ENCODE results near the gene PSAP.

Gene PSAP

DNA sequence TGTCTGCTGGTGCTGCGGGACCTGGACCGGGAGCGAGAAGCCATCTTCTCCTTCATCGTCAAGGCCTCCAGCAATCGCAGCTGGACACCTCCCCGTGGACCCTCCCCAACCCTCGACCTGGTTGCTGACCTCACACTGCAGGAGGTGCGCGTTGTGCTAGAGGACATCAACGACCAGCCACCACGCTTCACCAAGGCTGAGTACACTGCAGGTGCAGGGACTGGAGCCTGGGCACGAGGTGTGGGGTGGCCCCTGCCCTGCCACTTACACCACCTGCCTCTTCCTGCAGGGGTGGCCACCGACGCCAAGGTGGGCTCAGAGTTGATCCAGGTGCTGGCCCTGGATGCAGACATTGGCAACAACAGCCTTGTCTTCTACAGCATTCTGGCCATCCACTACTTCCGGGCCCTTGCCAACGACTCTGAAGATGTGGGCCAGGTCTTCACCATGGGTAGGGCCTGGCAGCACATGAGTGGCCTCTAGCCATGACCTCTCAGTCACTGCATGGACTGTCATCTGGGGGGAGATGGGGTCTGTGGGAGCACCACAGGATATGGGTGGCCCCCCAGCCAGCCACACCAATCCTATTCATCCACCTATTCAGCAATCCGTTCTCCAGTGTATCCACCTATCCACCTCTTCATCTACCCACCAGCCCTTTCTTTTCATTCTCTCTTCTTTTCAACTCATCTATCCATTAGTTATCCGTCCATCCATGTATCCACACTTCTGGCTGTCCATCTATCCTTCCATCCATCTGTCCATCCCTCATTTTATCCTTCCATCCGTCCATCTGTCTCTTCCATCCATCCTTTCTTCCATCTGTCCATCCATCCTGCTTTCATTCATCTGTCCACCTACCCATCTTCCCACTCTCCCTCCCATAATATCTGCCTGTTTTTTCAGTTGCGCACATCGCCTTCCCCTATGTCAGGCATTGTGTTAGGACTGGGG is 43.2 kb downstream of the PSAP start:
- no peak for DNase-seq (ENCODE audit: low read depth)

DNA sequence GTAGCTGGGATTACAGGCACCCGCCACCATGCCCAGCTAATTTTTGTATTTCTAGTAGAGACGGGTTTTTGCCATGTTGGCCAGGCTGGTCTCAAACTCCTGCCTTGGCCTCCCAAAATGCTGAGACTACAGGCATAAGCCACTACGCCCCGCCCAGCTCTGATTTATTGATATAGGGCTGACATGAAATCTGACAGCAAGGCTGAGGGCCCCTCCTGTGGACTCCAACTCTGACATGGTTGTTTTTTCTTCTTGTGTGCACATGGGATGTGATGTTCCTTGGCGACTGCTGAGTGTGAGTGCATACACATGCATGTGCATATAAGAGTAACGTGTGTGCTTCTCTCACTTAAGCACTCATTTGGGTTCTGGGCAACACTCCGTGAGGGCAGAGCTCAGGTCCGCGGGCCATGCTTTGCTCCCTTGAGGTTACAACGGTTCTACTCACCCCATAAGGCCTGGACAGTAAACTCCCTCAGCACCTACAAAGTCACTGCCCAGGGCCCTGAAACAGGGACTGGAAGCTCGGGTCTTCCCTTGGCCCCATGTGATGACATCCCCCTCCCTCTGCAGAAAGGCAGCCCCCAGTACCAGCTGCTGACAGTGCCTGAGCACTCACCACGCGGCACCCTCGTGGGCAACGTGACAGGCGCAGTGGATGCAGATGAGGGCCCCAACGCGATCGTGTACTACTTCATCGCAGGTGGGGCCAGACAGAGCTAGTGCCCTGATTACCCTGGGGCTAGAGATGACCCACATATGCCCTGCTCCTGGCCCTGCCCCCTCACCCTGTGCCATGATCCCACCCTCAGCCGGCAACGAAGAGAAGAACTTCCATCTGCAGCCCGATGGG is 44.1 kb downstream of the PSAP start:
- DNase-seq (ENCODE audit: low read depth), result no peak

DNA sequence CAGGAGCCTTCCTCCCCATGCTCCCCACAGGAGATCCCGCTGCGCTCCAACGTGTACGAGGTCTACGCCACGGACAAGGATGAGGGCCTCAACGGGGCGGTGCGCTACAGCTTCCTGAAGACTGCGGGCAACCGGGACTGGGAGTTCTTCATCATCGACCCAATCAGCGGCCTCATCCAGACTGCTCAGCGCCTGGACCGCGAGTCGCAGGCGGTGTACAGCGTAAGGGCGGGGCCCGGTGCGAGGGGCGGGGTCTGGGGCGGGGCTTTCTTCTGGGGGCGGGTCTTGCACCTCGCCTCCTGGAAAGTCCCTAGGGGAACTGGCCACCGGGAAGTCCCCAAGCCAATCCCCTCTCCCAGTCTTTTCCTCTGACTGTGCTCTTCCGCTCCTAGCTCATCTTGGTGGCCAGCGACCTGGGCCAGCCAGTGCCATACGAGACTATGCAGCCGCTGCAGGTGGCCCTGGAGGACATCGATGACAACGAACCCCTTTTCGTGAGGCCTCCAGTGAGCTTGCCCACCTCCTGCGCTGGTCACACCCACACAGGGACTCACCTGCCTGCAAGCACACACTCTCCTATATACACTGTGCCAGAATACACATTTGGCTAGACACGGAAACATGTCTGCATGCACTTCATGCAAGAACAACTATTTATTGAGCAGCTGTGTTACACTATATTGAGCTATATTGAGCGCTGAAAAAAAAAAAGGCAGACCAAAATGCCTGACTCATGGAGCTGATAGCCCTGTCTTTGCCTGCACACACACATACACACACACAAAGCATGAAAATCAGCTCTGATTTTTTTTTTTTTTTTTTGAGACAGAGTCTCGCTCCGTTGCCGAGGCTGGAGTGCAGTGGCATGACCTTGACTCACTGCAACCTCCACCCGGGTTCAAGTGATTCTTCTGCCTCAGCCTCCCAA is 45.0 kb downstream of the PSAP start:
- DNase-seq (ENCODE audit: low read depth), result no peak

DNA sequence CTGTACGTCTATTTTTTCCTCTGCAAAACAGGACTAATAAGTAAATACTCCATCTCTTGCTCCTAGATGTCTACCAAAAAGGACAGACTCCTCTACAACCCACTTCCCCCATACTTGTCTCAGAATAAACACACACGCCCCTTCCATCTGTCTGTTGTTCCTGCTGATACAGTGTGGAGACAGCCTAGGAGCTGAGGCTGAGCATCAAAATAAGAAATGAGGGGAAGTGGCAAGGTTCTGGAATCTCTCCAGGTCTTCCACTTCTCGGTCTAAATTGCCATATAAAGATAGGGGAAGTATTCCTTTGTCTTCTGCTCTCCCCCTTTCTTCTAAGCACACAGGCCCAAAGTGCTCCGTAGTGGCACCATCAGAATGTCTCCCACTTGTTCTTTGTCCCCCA is 47.0 kb downstream of the PSAP start:
- no peak for DNase-seq (ENCODE audit: low read depth)

DNA sequence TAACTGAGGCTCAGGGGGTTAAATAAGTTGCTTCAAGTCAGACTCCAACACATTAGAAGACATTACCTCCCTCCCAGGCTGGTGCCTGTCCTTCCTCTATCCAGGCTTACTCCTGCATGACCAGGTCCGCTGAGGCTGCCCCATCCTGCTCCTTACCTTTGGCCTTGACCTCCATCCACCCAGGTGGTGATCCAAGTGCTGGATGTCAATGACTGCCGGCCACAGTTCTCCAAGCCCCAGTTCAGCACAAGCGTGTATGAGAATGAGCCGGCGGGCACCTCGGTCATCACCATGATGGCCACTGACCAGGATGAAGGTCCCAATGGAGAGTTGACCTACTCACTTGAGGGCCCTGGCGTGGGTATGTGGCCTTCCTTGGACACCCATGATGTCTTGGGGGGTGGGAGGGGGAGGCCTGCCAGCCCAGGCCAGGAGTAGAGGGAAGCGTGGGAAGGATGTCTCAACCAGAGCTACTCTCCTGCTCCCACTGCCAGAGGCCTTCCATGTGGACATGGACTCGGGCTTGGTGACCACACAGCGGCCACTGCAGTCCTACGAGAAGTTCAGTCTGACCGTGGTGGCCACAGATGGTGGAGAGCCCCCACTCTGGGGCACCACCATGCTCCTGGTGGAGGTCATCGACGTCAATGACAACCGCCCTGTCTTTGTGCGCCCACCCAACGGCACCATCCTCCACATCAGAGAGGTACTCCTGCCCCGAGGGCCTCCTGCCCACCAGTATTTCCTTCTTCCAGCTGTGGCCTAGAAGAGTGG is 48.1 kb downstream of the PSAP start:
- DNase-seq (ENCODE audit: low read depth), result no peak

DNA sequence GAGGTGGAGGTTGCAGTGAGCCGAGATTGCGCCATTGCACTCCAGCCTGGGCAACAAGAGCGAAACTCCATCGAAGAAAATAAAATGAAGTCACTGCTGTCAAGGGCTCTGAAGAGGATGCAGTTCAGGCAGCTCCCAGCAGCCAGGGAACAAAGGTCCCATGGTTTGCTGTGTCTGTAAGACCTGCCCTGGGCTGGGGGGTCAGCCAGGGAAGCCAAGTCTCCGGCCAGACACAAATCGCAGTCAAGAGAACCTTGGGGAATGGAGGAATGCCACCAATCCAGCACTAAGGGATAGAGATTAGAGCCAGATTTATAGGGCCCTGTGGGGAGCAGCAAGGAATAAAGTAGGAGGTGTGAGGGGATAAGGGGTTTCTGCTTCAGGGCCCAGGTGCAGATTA is 48.8 kb downstream of the PSAP start:
- no peak for DNase-seq (ENCODE audit: low read depth)

DNA sequence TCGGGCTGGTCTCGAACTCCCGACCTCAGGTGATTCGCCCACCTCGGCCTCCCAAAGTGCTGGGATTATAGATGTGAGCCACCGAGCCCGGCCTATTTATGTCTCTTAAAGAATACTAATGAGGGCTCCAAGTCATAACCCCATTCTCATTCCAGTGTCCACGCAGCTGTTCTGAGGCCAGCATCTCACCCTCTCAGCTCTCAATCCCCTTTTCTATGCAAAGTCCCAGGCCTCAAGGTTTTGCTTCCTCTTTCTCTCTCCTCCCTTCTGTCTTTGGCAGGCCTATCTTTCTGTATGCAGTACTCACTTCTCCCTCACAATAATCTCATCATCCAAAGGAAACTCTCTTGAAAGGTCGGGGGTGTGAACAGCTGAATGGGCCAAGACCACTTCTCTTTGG is 49.7 kb downstream of the PSAP start:
- DNase-seq (ENCODE audit: low read depth), result no peak

DNA sequence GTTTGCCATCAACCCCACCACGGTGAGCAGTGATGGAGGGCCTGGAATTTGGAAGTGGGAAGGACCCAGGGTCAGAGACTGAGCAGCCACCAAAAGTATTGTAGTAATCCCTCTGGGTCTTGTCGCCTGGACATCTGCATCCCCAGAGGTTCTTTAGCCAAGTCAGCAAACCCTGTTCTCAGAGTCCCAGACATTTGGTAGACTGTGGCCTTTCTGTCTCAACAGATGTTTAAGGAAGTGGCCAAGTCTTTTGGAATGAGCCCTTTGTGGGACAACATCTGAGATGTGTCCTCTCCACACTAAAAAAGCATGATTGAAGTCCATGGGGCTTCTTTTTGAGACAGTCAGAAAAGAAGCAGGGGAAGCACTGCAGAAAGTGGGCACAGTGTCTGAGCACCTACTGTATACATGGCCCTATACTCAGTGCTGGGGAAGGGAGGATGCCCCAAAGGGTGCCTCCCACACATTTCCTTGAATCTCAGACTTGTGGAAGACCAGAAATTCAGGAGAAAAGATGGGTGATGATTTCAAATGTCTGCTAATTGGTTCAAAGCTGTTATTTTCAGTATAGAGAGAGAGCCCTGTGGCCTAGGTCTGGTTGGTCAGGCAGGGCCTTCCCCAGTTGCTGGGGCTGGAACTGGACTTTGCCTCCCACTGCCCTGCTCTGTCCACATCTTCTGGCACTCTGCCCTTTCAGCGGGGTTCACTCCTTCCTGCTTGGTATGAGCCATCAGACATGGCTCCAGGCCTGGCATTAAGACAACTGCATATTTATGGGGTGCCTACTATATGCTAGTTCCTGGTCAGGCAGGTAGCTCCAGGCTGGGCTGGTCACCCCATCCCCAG is 51.2 kb downstream of the PSAP start:
- no peak for DNase-seq (ENCODE audit: low read depth)

DNA sequence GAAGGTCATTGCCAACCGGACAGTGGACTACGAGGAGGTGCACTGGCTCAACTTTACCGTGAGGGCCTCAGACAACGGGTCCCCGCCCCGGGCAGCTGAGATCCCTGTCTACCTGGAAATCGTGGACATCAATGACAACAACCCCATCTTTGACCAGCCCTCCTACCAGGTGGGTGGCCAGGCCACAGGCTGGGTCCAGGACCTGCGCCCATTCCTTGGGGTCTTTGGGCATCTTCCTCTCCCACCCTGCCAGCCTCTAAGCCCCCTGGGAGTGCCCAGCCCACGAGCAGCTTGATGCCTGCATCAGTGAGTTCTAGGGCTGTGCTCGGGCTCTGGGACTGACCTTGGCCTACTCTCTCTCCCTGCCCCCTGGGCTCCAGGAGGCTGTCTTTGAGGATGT is 51.9 kb downstream of the PSAP start:
- no peak for DNase-seq (ENCODE audit: low read depth)

DNA sequence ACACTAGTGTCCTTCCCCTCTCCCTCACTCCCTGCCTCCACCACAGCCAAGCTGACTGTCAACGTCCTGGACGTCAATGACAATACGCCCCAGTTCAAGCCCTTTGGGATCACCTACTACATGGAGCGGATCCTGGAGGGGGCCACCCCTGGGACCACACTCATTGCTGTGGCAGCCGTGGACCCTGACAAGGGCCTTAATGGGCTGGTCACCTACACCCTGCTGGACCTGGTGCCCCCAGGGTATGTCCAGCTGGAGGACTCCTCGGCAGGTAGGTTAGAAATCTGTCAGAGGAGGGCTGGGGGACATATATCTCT is 52.8 kb downstream of the PSAP start:
- DNase-seq (ENCODE audit: low read depth), result no peak

DNA sequence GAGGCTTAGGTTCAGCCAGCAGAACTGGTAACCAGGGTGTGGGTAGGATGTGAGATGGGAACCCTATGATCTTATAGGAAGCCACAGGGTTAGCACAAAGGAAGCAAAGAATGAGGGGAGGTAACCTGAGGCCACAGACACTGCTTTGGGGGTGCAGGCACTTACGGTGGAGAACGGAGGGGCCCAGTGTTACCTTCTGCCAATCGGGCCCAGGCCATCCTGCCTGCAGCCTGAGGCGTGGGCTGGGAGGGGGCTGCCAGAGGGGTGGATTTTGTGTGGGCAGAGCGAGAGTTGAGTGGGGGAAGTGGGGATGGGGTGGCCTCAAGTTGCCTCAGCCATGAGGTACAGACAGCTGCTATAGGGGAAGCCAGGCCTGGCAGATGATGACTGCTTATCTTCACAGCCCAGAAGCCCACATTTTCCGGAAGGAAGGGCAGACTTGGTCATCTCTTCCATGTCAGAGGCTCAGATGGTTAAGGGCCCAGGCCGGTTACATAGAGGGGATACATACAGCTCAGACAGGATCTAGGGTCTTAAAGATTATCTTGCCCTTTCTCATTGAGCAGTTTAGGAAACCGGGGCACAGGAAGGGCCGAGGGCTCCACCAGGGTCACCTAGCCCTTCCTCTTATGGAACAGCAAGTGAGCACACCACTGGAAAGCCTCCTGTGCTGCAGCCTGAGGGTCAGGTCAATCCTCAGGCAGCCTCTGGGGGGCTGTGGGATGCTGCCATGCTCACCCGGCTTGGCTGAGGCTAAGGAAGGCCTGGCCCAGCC is 53.3 kb downstream of the PSAP start:
- no peak for DNase-seq (ENCODE audit: low read depth)

DNA sequence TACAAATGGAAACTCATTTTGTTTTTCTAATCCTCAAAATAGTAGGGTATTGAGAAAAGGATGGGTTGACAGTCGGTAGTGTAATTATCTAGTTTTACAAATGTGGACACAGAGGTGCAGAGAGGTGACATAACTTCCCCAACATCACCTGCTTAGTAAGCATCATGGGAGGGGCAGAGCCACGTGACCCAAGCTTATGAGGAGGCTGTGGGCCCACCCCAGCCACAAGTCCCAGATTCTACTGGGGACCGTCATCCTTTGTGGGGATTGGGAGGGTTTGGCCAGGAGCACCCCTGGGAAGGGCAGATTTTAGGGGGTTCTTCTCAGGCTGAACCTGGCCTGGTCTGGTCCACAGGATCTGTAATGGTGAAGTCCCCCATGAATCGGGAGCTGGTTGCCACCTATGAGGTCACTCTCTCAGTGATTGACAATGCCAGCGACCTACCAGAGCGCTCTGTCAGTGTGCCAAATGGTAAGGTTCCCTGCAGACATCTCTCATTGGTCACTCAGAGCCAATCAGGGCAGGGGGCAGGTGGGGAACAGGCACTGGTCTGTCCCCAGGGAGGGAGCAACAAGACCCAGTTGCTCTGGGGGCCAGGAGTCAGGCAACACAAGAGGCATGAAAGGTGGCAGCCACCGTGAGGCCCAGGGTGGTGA is 54.2 kb downstream of the PSAP start:
- no peak for DNase-seq (ENCODE audit: low read depth)

DNA sequence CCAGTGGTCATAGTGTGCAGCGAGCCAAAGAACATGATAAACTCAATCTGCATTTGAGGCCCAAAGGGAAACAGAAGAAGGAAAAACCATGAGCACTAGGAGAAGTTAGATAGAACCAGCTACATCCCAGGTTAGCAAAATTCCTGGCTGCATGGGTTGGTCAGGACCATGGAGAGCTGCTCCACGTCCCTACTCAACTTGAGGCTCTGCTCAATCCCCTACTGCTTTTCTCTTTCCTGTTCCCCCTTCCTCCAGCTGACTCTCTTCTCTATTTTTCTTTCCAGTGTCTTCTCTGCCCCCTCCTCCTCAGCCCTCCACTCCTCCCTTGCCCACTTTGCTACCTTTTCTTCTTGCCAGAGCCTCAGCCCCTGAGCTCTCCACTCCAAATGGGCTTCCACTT is 55.8 kb downstream of the PSAP start:
- DNase-seq (ENCODE audit: low read depth), result no peak

DNA sequence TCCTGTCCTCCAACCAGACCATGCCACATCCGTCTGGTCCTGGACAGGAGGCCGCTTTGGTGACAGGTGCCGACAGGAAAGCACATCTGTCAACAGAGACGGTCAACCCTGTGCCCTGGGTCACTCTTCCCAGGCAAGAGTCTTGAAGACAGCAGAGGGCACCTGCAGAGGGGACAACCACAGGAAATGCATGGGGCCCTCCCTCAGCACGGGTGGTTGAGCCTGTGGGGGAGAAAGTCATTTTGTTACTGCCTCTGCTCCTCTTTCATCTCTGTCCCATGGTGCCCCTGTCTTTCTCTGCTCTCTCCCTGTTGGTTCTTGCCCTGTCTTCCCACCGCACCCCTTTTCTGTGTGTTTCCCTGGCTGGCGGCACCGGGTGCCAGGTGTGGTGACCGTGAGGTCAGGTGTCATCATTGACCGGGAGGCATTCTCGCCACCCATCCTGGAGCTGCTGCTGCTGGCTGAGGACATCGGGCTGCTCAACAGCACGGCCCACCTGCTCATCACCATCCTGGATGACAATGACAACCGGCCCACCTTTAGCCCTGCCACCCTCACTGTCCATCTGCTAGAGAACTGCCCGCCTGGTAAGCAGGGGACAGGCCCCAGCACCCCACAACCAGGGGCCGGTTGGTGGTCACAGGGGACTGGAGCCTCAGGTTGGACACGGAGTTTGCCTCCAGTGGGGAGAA is 60.2 kb downstream of the PSAP start:
- DNase-seq (ENCODE audit: low read depth), result no peak

DNA sequence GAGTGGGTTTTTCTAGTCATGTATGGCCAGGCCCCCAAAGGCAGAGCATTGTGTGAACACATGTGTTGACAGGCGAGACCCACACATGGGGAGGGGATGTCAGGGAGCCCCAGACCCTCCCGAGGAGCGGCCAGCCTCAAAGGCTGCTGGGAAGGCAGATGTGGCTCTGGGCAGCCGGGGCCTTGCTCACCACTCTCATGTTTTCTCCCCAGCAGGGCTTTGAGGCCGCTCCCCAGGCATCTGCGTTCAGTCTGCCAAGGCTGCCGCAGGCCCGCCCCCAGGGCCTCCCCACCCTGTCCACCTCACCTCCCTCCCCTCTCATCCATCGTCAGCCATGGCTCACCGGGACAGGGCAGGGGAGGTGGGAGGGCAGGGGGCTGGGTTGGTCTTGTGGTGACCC is 61.2 kb downstream of the PSAP start:
- no peak for DNase-seq (ENCODE audit: low read depth)

DNA sequence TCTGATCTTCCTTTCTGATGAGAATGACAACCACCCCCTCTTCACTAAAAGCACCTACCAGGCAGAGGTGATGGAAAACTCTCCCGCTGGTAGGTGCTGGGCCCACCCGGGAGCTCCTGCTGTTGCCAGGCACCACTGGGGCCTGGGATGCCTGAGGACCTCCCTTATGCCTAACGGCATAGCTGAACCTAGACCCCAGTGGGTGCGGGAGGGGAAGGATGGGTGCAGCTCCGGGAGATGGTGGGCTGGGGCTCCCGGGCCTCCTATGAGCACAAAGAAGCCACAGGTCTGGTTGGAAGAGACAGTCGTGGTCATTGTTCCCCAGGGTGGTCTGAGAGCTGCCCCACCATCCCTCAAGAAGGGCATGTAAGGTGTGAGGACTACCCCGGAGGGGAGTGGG is 62.1 kb downstream of the PSAP start:
- no peak for DNase-seq (ENCODE audit: low read depth)

DNA sequence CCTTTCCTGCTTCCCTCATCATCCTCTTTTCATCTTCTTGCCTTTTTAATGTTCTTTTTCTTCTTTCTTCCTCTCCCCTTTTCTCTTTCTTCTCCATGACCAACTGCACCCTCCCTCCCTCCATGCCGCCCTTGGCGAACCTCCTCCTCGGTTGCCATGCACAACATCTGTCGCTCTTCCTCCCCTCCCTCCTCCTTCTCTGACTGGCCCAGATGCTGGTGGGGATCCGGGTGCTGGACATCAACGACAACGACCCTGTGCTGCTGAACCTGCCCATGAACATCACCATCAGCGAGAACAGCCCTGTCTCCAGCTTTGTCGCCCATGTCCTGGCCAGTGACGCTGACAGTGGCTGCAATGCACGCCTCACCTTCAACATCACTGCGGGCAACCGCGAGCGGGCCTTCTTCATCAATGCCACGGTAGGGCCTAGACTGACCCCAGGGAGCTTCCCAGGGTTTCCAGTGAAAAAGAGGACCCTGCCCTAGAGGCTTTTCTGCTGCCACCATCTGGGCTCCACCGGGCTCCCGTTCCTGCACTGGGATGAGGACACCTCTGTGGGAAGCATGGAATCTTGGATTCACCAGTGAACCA is 66.3 kb downstream of the PSAP start:
- DNase-seq (ENCODE audit: low read depth), result no peak
